GM21717 (cell line): Measurements from ENCODE around the gene RPS6KA2.

Experiments used
- ATAC-seq: cut with Tn5 transposase; IDR thresholded peaks from one replicate; pipeline ENCODE4 v1.9.1; 2021; ENCODE audit warnings: mild to moderate bottlenecking, moderate library complexity; ENCODE audit not compliant: unreplicated experiment

The RPS6KA2 gene

GRCh38 chr6:166473886-166474571 is 153.0 kb downstream of the RPS6KA2 start:
- no peak for ATAC-seq

DNA sequence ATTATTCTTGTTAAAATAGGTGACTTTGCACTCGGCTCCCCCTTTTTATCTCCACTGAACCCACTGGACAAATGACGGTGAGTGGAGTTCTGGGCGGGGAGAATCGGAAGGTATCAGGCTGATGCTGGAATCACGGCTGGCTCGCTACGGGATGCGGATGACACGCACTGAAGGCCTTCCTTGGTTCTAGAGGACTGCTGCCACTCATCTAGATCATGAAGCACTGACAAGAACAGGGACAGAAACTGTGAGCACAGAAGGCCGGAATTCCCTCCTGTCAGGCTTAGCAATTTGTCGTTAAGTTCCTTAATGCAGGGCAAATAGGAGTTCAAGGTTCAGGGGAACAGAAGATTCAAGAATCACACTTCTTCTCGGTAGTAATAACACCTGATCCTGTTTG is 154.4 kb downstream of the RPS6KA2 start:
- ATAC-seq, result no peak

- ATAC-seq, result no peak
These were observed 155.2 kb downstream of the RPS6KA2 start for GRCh38 chr6:166471797-166472260.

DNA sequence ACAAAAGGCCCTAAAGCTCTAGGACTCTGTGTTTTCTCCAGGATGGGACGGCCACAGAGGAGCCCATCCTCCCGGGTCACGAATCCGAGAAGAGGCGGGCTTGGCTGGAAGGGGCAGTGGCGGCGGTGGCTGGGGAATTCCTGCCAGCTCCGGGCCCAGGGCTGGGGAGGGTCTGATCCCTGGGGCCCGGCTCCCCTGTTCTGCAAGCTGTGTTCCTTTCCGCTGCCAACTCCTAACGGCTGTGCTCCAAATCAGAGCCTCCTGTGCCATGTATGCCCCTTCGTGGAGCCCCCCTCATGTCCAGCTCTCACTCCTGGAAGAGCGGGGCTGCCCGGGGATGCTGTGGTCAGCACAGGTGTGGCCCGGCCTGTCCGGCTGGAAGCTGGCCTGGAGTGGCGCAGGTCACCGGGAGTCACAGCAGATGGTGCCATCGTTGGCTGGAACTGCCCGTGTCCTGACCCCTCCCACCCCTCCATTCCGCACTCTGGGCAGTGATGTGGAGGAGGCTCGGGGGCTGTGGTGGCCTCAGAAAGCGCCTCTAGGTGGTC is 156.1 kb downstream of the RPS6KA2 start:
- no peak for ATAC-seq

DNA sequence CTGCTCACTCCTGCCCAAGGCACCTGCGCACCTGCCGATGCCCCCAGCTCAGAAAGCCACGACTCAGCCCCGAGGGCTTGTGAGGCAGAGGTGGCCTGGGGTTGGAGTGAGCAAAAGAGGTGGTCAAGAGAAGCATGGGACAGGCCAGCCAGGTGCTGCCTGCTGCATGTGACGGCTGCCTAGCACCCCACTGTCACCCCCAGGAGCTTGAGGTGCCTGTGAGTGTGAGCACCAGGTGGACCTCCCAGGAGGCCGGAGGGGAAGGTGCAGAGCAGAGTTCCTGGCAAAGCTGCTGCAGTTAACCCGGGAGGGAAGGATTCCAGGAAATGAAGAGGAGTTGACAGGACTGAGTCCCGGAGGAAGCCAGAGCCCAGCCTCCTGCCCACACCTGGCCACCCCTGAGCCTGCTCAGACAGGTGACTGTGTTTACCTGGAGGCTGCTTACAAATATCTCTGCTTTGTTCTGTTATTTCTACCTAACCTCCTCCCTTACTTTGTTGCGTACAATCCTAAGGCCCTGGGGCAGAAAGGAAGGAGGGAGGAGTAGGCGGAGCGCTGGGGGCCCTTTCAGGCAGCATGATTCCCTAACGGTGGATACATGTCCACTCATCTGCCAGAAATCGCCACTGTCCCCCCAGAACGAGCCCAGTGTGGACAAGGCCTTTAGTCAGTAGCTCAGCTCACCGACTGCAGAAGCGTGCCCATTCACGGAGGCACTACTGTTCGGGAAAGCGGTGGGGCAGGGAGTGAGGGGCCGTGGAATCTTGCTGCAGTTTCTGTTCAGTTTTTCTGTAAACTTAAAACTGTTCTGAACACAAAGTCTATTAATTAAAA is 156.8 kb downstream of the RPS6KA2 start:
- no peak for ATAC-seq

DNA sequence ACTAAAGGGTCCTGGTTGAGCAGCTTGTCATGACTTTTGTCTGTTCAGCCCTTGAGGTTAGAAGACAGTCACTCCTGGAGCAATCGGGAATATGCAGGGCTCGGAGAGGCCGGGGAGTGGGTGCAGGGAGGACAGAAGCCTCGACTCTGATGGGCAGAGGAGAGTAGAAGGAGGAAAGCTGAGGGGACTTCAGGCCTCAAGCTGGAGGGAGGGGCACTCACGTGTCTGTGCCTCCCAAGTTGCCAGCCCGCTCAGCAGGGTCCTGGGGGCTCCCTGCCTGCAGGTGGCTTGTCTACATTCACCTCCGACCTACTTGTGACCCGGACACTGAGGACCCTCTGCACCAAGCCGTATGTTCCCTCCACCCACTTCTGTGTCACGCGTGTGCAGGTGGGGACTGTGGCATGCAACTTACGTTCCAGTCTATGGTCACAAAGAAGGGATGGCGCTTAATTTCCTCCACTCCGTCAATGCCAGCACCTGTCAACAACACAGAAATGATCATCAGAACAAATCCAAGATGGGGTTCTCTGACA is 157.6 kb downstream of the RPS6KA2 start:
- no peak for ATAC-seq

DNA sequence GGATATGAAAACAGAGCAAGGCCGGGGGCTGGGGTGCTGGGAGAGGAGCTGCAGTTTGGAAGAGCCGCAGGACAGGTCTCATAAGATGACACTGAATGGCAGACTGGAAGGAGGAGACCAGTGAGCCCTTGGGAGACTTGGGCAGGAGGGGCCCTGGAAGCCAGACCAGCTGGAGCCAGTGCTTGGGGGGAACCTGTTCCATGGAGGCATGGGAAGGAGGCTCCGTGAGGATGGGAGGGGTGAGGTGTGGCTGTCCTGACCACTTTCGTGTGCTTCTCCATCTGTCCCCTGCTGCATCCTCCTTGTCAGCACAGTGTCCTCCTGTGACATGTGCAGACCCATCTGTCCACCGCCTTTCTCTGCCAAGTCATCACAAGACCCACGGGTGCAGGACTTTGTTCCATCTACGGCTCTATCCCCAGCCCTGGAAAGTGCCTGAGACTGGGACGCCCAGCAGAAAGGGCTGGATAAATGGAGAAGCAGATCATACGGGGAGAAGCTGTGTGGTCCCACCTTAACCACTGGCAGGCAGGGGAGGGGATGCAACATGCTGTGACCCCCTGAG is 159.5 kb downstream of the RPS6KA2 start:
- no peak for ATAC-seq

DNA sequence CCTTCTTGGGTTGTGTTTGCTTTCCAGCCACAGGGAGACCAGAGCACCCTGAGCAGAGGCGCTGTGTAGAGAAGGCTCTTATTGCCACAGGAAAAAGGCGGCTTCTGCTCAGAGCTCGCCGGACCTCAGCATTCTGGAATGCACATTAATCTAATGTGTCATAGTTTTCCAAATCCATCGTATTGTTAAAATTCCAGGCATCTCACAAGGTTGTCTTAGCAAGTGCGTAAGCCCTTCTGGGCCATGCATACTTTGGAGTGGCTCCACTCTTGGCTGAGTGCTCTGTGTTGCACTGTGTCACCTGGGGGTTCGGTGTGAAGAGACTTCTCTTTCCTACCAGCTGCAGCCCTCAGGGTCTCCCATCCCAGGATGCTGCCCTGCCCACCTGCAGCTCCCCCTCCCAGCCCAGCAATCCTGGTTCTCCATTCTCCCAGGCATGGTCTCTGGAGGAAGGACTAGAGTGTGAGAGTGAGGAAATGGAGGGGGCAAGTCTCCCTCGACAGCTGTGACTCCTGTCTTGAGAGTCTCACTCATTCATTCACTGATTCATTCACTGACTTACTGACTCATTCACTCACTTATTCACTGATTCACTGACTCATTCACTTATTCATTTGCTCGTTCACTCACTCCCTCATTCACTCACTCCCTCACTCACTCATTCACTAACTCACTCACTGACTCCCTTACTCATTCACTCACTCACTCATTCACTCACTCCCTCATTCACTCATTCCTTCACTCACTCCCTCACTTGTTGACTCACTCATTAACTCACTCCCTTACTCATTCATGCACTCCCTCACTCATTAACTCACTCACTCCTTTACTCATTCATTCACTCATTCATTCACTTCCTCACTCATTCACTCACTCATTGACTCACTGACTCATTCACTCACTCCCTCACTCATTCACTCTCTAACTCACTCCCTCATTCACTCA is 160.6 kb downstream of the RPS6KA2 start:
- no peak for ATAC-seq

- ATAC-seq, result no peak
These were observed 161.4 kb downstream of the RPS6KA2 start for GRCh38 chr6:166465671-166466087.

DNA sequence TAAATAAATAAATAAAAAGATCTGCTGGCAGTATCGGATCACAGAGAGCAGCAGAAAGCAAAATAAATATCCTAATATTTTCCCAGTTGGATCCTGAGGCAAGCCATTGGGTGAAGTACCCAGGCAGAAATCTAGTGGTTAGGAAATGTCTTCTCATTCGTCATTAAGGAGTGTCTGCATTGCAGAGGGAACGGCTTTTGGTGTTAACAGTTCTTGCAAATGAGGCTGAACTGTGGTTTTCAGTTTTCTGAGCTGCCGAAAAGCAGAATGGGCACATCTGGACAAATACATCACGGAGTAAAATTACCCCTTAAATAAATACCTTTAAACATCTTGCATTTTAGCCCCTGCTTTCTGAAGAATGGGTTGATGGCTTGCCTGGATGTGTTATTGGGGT is 162.1 kb downstream of the RPS6KA2 start:
- ATAC-seq, result no peak

- no peak for ATAC-seq
These were observed 162.7 kb downstream of the RPS6KA2 start for GRCh38 chr6:166464068-166465002.

GRCh38 chr6:166463359-166464067 is 163.5 kb downstream of the RPS6KA2 start:
- no peak for ATAC-seq

DNA sequence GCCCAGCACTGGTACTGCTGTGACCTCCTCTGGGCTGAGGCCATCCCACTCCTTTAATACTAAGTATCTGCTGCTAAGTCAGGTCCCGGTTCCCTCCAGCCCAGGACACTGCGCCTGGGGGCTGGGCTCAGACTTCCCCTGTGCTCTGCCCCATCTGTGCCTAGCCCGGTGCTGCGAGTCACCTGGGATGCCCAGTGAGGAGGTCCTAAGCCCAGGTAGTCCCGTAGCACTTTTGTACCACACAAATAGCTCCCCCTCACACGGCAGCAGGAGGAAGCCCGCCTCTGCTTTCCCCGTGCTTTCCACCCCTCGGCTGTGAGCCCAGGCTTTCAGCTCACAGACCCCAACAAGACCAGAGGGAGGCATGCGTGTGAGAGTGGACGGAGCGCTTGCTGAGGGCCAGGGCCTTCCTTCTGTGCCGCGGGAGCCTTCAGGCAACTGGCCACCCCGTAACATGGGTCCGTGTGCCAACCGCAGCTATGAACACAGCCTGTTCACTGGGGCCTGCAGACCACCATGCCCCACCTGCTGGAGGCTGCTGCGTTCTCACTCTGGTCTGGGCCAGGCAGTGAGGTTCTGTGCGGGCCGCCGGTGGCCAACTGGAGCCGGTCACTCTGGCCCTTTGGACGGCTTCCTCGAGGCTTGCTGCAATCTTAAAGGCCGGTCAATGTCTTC is 164.5 kb downstream of the RPS6KA2 start:
- no peak for ATAC-seq

GRCh38 chr6:166461821-166462460 is 165.1 kb downstream of the RPS6KA2 start:
- no peak for ATAC-seq

DNA sequence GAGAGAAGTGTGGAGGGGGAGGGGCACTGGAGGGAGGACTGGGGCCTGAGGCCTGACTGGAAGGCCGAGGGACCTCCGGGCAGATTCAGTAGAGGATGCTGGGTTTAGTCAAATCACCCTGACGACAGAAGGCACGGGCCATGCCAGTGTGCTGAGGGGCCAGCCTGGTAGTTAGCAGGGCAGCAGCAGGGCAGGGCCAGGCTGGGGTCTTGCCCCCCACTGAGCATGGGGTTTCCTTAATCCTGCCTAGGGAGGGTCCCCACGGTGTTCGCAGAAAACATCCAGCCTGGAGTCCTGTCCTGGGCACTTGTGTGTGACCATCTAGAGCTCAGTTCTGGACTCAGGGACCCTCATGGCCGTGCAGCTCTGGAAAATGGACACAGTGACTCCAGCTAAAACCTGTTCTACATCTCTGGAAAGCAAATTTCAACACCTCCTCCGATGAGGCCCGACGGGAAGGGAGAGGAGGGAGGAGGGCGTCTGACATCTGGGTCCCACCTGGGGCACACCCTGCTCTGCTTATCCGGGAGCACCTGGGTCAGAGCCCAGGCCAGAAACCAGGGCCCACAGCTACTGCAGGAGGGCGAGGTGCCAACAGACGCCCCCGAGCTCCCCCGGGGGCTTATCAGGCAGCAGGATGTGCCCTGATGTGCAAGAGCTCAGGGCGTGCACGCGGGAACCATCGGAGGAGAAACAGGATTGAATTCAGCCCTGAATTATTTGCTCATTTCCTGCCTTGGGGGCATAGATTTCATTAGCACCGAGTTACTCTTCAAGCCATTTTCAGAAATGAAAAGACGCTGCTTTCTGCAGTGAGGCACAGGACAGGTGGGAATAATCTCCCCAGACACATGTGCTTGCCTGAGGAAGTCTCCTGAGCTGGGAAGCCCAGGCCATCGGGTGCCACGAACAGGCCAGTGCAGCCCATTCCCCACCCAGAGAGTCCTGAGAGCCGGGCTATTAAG is 166.3 kb downstream of the RPS6KA2 start:
- ATAC-seq, result no peak

GRCh38 chr6:166459906-166460305 is 167.1 kb downstream of the RPS6KA2 start:
- ATAC-seq, result no peak
